ENCODE results near the gene VASP.

VASP gene

DNA sequence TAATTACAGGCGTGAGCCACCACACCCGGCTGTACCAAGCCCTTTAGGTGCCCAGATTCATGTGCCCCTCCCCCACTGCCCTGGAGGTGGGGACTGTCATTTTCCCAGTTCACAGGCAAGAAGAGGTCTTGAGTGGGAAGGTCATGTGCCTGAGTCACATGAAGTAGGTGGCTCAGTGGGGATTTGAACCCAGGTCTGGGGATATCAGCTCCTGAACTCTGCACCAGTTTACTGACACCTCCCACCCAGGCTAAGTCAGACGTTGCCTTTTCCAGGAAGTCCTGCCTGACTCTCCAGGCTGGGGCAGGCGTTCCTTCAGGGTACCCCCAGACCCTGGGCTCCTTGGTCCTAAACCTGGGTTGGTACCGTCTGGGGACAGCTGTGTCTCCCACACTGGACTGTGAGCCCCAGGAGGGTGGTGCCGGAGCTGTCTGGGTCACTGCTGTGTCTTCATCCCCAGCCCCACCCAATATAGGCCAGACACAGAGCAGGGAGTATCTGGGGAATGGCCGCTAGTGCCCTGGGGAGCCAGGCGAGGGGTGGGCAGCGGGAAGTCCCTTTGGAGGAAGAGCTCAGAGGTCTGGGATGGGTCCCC lies 8.6 kb downstream of the VASP start:
- DNase-seq: no peak

DNA sequence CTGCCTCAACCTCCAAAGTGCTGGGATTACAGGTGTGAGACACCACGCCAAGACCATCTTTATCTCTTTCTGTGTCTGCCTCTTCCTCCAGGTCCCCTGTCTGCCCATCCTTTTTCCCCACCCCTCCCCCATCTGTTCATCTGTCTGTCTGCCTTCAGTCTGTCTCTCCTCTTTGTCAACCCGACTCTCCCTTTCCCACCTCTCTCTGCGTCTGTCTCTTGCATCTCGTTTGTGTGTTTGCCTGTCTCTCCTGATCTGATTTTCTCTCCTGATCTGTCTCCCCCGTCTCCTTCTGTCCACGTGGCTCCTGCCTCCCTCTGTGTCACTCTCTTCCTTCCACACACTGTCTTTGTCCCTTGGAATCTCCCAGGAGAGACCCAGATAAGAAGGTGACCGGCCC lies 10.0 kb downstream of the VASP start:
- DNase-seq: no peak

DNA sequence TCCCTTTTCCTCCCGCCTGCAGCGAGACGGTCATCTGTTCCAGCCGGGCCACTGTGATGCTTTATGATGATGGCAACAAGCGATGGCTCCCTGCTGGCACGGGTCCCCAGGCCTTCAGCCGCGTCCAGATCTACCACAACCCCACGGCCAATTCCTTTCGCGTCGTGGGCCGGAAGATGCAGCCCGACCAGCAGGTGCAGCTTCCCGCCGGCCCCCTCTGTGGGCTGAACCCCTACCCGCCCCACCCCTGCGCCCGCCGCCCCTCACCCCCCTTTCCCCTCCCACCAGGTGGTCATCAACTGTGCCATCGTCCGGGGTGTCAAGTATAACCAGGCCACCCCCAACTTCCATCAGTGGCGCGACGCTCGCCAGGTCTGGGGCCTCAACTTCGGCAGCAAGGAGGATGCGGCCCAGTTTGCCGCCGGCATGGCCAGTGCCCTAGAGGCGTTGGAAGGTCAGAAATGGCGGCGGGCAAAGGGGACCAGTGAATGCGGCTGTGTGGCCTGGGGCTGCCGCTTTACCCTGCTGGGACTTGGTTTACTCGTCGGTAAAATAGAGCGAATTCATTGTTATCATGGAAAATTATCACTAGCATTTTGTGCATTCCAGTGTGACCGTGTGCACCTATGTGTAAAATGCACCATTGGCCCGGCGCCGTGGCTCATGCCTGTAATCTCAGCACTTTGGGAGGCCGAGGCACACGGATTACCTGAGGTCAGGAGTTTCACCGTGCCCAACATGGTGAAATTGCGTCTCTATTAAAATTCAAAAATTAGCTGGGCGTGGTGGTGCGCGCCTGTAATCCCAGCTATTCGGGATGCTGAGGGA lies 10.6 kb downstream of the VASP start:
- no peak for DNase-seq

DNA sequence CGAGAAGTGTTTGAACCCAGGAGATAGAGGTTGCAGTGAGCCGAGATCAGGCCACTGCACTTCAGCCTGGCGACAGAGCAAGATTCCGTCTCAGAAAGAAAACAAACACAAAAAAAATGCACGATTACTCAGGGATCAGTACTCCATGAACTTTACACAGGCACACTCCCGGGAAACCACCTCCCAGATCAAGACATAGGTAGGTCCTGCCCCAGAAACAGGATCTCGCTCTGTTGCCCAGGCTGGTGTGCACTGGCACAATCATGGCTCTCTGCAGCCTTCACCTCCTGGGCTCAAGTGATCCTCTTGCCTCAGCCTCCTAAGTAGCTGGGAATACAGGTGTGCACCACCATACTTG lies 11.2 kb downstream of the VASP start:
- DNase-seq: no peak

DNA sequence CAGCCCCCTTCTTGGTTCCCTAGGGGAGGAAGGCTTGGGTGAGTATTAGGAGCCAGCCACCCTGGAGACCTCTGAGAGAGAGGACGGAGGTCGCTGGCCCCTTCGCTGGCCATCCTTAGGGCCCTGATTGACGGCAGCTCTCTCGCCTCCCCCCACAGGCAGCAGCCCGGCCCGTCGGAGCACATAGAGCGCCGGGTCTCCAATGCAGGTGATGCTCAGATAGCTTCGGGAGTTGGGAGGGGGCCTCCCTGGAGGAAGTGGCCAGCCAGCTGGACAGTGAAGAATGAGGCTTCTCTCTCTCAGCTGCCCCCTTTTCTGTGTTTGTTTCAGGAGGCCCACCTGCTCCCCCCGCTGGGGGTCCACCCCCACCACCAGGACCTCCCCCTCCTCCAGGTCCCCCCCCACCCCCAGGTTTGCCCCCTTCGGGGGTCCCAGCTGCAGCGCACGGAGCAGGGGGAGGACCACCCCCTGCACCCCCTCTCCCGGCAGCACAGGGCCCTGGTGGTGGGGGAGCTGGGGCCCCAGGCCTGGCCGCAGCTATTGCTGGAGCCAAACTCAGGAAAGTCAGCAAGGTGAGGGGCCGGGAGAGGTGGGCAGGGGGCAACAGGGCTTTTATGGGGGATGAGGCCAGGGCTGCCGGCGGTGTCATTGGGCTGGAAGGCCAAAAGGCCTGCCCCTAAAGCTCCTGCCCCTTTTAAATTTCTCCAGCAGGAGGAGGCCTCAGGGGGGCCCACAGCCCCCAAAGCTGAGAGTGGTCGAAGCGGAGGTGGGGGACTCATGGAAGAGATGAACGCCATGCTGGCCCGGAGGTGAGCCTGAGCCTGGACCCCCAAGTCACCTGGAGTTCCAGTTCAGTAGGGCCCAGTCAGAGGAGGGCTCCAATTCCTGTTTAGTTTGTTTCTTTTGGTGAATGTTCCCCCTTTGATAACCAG lies 15.0 kb downstream of the VASP start:
- DNase-seq: no peak

GRCh38 chr19:45523642-45524256 lies 16.5 kb downstream of the VASP start:
- DNase-seq: peak; percentile 55

- DNase-seq: no peak
Measured at GRCh38 chr19:45524575-45525129, 17.4 kb downstream of the VASP start.

- DNase-seq: no peak
Measured at GRCh38 chr19:45526143-45526542, 18.9 kb downstream of the VASP start.

- DNase-seq: no peak
Measured at GRCh38 chr19:45526971-45527370, 19.7 kb downstream of the VASP start.

DNA sequence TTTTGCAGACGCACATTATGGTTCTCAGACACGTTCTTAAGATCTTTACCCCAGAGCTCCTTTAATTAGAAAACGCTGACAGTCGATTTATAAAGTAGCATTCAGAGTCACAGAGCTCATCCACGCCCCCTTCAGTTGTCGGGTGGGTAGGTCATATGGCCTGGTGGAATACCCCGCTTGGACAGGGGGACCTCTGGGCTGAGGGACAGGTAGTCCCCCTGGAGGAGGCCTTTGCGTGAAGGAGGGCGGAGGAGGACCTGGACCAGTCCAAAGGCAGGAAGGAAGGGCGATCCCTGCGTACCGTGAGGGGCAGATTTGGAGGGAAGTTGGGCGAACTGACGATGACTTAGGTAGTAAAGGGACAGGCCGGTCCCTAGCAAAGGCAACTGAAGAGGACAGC lies 20.5 kb downstream of the VASP start:
- DNase-seq: no peak

DNA sequence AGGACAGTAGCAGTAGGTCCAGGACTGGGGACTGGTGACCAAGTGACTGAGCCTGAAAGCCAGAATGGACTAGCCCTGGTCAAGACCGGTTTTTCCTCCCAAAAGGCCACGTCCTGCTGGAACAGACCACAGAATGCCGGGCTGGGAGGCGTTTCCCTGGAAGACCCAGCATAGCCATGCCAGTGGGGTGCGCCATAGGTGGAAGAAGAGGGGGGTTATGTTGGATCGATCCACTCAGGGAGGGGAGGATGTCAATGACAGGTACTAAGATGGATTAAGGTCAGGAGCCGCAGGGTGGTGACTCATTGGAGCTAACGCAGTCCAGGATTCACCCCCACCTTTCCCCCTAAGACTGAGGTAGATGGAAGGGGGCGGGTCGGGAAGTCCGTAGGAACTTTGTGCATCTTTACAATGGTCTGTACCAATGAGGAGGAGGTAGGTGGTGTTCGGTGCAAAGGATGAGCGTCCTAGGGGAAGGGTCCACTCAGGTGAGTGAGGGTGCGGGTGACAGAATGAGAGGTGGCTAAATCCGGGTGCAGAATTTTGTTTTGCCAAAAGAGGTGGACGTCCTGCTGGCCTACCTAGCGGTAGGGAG lies 21.0 kb downstream of the VASP start:
- no peak for DNase-seq

DNA sequence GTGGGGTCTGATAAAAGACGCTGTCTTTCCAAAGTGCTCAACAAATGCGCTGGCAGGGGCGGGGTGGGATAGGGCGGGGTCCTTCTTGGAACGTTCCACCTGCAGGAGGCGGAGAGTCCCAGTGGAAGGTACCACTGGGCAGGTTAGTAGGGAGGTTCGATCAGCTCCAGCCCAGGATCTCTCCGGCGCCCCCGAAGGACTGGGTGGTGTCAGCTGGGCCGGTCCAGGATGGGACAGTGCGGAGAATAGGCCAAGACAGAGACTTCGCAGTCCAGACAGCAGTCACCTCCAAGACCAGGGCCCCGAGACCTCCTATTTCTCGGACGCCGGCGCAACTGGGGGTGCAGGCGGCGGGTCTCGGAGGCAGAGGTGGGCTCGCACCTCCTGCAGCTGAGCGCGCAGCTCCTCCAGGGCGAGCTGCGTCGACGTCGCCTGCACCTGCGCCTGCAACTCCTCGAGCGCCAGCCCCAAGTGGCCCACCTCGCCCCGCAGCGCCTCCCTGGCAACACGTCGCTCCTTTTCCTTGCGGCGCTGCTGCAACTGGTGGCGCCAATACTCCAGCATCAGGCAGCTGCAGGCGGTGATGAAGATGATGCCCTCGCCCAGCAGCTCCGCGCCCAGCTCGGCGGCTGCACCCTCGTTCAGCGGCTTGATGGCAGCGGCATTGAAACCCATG lies 21.6 kb downstream of the VASP start:
- DNase-seq: no peak

DNA sequence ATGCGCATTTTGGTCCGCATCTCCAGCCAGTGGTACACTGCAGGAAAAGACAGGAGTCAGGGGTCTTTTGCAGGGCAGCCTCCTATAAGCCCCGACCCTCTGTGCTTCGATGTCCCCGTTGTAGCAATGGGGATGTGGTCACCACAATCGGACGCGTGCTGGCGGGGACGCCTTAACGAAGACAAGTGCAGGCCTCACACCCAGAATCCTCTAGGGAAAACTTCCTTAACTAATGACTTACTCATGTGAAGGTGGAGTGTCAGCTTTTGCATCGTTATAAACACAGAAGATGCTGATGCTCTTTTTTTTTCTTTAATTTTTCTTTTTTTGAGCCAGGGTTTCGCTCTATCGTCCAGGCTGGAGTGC lies 22.1 kb downstream of the VASP start:
- no peak for DNase-seq

- DNase-seq: no peak
Measured at GRCh38 chr19:45531349-45531748, 24.1 kb downstream of the VASP start.

DNA sequence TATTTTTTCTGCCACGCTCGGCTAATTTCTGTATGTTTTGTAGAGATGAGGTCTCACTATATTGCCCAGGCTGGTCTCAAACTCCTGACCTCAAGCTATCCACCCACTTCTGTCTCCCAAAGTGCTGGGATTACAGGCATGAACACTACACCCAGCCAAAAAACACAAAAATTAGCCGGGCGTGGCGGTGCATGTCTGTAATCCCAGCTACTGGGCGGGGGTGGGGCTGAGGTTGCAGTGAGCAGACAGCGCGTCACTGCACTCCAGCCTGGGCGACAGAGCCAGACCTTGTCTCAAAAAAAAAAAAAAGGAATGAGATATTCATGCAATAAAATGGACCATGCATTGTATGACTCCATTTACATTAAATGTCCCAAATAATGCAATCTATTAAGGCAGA lies 32.2 kb downstream of the VASP start:
- no peak for DNase-seq

GRCh38 chr19:45542234-45542668 lies 35.0 kb downstream of the VASP start:
- DNase-seq: no peak

DNA sequence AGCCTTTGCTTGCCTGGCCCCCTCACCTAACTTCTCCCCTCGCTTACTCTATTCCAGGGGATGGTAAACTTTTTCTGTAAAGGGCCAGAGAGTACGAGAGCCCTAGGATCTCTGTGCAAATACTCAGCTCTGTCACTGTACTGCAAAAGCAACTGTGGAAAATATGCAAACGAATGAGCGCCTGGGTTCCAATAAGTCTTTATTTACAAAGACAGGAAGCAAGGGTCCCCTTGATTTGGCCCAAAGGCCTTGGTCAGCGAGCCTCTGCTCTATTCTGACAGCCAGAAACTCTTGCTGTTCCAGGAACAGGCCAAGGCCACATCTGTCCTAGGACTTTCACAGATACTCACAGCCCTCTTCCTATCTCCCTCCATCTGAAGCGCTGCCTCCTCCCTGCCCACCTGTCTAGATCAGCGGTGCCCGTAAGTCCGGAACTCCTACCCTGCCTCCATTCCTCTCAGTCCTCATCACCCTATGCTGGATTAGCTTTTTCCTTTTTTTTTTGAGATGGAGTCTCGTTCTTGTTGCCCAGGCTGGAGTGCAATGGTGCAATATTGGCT lies 40.0 kb downstream of the VASP start:
- DNase-seq: no peak

- no peak for DNase-seq
Measured at GRCh38 chr19:45547965-45548609, 40.8 kb downstream of the VASP start.

GRCh38 chr19:45553464-45553863 lies 46.2 kb downstream of the VASP start:
- no peak for DNase-seq

DNA sequence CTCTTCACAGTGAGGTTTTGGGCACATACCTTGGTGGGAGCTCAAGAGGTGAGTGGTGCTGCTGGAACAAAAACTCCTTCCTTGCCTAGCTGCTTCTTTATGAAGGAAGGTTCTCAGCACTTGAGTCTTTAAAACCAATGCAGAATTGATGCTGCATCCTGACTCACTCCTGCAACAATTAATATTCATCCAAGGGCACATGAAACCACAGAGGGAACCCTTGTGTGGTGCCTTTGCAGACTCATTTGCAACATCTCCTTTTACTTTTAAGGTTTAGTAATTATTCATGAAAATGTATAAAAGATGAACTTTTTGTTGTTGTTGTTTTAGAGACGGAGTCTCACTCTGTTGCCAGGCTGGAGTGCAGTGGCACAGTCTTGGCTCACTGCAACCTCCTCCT lies 47.2 kb downstream of the VASP start:
- DNase-seq: no peak

GRCh38 chr19:45556835-45557234 lies 49.6 kb downstream of the VASP start:
- no peak for DNase-seq

Measured in T-helper 9 cell (primary cell).